ENCODE measurements around the gene ELMO2.

DNA sequence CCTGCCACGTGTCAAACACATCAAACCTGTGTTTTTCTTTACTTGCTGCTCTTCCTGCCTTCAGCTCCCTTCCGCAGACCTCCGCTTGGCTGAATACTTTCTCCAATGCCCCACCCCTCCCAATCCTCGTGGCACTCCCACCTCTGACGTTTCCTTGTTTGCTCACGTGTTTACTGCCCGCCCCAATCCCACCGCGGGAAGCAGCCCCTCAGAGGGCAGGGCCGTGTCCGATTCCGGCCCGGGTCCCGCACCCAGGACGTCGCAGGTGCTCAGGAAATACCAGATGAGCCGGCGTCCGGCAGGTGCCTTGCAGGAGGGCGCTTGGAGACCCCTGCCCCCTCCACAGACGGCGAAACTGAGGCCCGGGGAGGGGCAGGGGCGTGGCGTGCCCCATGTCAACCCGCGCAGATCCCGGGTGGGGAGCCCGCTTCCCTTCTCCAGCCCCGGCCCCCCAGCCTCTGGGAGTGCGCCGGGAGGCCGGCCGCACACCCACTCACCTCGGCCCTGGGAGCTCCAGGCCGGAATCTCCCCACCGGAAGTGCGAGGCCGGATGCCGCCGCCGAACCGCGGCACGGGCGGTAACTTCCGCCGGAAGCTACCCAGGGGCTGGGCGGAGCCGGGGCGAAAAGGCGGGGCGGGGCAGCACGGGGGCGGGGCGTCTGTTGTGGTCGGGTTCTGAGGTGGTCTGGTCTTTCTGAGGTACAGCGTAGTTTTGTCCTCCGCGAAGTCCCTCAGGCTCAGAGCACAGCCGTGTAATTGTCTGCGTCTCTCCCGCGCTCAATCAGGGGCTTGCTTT, 42.3 kb downstream of the ELMO2 start:
- no peak for TF ChIP-seq NFE2L1 (tag; IDR thresholded peaks at IDR 0.05; ENCODE audit: borderline replicate concordance, low read depth)
- TF ChIP-seq, protein P1, sequence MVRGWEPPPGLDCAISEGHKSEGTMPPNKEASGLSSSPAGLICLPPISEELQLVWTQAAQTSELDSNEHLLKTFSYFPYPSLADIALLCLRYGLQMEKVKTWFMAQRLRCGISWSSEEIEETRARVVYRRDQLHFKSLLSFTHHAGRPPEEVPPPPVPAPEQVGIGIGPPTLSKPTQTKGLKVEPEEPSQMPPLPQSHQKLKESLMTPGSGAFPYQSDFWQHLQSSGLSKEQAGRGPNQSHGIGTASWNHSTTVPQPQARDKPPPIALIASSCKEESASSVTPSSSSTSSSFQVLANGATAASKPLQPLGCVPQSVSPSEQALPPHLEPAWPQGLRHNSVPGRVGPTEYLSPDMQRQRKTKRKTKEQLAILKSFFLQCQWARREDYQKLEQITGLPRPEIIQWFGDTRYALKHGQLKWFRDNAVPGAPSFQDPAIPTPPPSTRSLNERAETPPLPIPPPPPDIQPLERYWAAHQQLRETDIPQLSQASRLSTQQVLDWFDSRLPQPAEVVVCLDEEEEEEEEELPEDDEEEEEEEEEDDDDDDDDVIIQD (CRISPR knock-in tag; IDR thresholded peaks at IDR 0.05) = no peak
- TF ChIP-seq, protein P2, sequence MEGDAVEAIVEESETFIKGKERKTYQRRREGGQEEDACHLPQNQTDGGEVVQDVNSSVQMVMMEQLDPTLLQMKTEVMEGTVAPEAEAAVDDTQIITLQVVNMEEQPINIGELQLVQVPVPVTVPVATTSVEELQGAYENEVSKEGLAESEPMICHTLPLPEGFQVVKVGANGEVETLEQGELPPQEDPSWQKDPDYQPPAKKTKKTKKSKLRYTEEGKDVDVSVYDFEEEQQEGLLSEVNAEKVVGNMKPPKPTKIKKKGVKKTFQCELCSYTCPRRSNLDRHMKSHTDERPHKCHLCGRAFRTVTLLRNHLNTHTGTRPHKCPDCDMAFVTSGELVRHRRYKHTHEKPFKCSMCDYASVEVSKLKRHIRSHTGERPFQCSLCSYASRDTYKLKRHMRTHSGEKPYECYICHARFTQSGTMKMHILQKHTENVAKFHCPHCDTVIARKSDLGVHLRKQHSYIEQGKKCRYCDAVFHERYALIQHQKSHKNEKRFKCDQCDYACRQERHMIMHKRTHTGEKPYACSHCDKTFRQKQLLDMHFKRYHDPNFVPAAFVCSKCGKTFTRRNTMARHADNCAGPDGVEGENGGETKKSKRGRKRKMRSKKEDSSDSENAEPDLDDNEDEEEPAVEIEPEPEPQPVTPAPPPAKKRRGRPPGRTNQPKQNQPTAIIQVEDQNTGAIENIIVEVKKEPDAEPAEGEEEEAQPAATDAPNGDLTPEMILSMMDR (IDR thresholded peaks at IDR 0.05 in 2 of 3, conservative IDR thresholded peaks at IDR 0.05 in 1 of 3; ENCODE audit: insufficient read depth in 2 of 3, low read depth in 1 of 3, low read length in 3 of 3) = no peak
- no peak for TF ChIP-seq MEIS2 (IDR thresholded peaks at IDR 0.05; ENCODE audit: partially characterized antibody)
- TF ChIP-seq, protein P3, sequence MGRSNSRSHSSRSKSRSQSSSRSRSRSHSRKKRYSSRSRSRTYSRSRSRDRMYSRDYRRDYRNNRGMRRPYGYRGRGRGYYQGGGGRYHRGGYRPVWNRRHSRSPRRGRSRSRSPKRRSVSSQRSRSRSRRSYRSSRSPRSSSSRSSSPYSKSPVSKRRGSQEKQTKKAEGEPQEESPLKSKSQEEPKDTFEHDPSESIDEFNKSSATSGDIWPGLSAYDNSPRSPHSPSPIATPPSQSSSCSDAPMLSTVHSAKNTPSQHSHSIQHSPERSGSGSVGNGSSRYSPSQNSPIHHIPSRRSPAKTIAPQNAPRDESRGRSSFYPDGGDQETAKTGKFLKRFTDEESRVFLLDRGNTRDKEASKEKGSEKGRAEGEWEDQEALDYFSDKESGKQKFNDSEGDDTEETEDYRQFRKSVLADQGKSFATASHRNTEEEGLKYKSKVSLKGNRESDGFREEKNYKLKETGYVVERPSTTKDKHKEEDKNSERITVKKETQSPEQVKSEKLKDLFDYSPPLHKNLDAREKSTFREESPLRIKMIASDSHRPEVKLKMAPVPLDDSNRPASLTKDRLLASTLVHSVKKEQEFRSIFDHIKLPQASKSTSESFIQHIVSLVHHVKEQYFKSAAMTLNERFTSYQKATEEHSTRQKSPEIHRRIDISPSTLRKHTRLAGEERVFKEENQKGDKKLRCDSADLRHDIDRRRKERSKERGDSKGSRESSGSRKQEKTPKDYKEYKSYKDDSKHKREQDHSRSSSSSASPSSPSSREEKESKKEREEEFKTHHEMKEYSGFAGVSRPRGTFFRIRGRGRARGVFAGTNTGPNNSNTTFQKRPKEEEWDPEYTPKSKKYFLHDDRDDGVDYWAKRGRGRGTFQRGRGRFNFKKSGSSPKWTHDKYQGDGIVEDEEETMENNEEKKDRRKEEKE (IDR thresholded peaks at IDR 0.05; ENCODE audit: borderline replicate concordance in 1 of 2, control insufficient read depth in 1 of 2, low read depth in 2 of 2, low read length in 1 of 2) = 0 out of 4 replicates have a peak, but pooled peaks of 1 of the 2 experiments have one; percentile 29
- peak; percentile 57 for TF ChIP-seq HCFC1 (IDR thresholded peaks at IDR 0.05; ENCODE audit: low read depth, low read length)
- TF ChIP-seq ZNF121 (CRISPR knock-in tag; conservative IDR thresholded peaks at IDR 0.05) = no peak
- TF ChIP-seq KAT2B (IDR thresholded peaks at IDR 0.05; ENCODE audit: low read depth, low read length) = no peak
- no peak for TF ChIP-seq ZNF584 (CRISPR knock-in tag; IDR thresholded peaks at IDR 0.05; ENCODE audit: low read depth)
- no peak for TF ChIP-seq PHF21A (IDR thresholded peaks at IDR 0.05; ENCODE audit: borderline replicate concordance, low read depth)
- TF ChIP-seq ESRRA (IDR thresholded peaks at IDR 0.05; ENCODE audit: borderline replicate concordance, low read depth) = 0 out of 2 replicates have a peak, but pooled peaks have one; percentile 18
- TF ChIP-seq, protein P4, sequence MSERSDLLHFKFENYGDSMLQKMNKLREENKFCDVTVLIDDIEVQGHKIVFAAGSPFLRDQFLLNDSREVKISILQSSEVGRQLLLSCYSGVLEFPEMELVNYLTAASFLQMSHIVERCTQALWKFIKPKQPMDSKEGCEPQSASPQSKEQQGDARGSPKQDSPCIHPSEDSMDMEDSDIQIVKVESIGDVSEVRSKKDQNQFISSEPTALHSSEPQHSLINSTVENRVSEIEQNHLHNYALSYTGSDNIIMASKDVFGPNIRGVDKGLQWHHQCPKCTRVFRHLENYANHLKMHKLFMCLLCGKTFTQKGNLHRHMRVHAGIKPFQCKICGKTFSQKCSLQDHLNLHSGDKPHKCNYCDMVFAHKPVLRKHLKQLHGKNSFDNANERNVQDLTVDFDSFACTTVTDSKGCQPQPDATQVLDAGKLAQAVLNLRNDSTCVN (CRISPR knock-in tag; IDR thresholded peaks at IDR 0.05) = no peak
- peak; percentile 73 for TF ChIP-seq TAF1 (IDR thresholded peaks at IDR 0.05; ENCODE audit: control insufficient read depth, extremely low read depth, insufficient read depth, low read length, severe bottlenecking)
- peak in 1 of 2 experiments; percentile 88; a peak in 2 of 4 replicates for TF ChIP-seq KDM4B (IDR thresholded peaks at IDR 0.05; ENCODE audit: borderline replicate concordance in 2 of 2, low read depth in 1 of 2)
